HG03520 (cell line): ENCODE results near the gene CELSR1.

Source experiments
- ATAC-seq: cut with Tn5 transposase; IDR thresholded peaks from one replicate; pipeline ENCODE4 v1.9.1; 2021; ENCODE audit warnings: mild to moderate bottlenecking, moderate library complexity; ENCODE audit not compliant: unreplicated experiment

Gene CELSR1

GRCh38 chr22:46551996-46552395 is 14.6 kb upstream of the CELSR1 start:
- no peak for ATAC-seq

- ATAC-seq: no peak
Observed at GRCh38 chr22:46551321-46551720, 13.9 kb upstream of the CELSR1 start.

- no peak for ATAC-seq
Observed at GRCh38 chr22:46549971-46550641, 12.7 kb upstream of the CELSR1 start.

DNA sequence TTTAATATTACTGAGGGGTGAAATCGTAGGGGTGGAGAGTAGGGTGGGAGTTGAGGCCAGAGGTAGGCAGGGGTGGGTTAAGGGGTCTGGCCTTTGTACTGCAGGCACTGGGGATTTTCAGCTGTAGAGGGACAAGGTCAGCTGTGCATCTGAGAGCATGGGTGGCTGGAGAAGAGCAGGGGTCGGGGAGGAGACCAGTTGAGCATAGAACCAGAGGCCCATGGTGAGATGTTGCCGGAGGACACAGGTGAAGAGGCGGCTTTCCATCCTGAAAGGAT is 12.1 kb upstream of the CELSR1 start:
- no peak for ATAC-seq

GRCh38 chr22:46547883-46548244 is 10.4 kb upstream of the CELSR1 start:
- no peak for ATAC-seq

DNA sequence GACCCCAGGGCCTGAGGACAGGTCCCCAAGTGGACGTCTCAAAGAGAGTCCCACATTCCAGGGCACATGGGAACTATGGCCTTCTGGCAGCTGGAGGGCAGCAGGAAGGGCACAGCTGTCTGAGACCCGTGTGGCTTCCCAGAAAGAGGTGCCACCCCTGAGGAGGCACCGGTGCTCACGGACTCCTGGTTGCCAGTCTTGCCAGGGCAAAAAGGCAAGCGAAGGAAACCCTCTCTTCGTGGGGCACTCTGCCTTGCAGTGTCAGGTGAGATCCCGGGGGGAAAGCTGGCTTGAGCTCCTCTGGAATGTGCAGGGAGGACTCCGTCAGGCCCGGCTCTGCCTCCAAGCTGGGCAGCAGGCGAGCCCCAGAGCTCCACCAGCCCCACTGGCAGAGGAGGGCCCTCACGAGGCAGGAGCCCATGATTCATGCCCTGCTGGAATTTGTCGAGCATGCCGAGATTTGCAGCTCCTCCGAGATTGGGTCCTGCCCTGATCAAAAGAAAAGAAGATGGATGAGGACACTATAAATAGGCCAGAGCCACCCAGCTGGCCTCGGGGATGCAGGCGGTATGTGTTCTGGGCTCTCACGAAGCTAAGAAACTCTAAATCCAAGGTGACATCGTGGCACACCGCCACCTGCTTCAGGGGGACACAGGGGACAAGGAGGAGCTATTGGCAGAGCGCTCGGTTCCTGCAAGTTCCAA is 9.9 kb upstream of the CELSR1 start:
- no peak for ATAC-seq

- ATAC-seq: no peak
Observed at GRCh38 chr22:46546466-46547178, 9.2 kb upstream of the CELSR1 start.

GRCh38 chr22:46545086-46545792 is 7.8 kb upstream of the CELSR1 start:
- no peak for ATAC-seq

DNA sequence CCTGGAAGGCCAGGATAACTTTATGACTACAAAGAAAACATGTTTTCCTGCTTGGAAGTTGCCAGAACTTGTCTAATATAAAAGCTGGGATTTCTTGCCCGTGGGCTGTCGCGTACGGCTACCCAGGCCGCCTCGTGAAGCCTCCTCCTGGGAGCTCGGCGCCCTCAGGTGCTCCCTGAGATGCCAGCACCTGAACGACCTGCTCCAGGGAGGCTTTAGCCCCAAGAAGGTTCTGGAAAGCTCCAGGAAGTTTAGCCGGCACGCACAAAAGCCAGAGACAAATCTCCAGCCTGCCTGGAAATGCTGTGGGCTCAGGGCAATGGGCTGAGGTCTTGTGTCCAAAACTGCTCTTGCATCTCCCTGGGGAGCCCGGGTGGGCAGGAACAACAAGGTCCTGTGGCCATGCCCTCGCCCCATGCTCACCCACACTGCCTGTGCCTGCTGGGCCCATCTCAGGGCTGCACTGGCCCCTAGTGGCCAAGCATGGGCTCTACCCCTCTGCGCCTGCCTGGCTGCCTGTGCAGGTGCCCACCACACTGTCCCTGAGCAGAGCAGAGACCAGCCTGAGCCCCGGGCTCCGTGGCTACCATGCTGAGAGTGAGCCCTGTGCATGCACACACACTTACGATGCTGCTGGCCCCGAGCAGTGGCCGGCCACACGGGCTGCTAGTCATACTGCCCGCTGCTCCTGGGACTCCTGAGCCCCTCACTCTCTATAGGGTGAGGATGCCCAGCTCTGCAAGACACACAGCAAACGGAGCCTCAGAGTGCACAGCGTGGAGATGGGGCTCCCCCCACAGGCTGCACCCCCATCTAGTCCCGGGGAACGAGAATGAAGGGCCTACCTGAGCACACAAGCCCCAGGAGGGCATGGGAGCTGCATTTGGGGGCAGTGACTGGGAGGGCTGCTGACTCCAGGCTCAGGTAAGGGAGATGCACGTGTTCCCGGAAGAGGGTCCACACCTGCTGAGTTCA is 4.9 kb upstream of the CELSR1 start:
- ATAC-seq: no peak

DNA sequence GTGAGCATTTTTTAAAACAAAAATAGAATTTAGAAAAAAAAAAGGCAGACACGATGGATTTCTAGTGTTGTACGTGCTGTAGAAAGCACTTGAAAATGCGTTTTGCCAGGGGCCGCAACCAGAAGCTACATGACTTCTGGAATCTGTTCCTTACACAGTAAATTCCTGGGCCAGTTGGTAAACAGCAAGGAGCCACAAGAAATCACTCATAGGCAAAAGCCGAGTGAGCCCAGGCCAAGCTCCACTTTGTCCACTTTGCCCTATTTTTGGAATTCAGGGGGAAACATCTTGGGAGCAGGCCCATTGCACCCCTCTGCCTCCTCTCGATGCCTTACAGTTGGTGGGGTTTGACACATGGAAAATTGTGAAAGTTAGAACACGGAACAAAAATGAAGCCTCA is 4.1 kb upstream of the CELSR1 start:
- no peak for ATAC-seq

GRCh38 chr22:46540874-46541273 is 3.5 kb upstream of the CELSR1 start:
- ATAC-seq: no peak

DNA sequence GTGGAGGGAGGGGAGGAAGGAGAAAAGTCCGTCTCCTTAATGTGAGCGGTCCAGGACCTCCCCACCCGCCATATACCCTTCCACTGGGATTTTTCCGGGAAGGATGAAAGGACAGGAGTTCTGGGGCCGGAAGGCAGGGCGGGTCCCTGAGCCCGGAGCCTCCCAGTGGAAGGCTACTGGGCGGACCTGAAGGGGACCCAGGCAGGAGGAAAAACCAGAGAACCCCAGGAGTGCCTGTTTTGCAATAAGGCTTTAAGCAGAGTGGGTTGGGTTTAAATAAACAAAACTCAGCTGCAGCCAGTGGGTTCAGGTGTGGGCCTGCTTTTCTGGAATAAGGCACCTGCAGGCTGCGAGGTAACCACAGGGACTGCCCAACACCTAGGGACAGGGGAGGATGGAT is 1.7 kb upstream of the CELSR1 start:
- ATAC-seq: no peak

DNA sequence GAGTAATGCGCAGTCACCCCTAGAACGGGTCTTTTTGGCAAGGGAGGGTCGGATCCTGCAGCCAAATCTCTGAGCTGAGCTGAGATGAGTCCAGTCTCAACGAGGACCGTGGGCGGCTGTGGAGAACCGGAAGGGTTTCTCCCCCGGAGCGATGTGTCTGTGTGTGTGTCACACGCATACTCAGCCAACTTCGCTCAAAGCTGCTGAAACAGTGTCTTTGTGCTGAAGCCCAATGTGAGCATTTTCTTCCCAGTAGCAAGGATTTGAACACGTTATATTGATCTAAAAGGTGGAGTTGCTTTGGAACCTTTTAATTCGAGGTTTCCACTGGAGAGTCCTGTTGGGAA is 1.4 kb upstream of the CELSR1 start:
- ATAC-seq: no peak

DNA sequence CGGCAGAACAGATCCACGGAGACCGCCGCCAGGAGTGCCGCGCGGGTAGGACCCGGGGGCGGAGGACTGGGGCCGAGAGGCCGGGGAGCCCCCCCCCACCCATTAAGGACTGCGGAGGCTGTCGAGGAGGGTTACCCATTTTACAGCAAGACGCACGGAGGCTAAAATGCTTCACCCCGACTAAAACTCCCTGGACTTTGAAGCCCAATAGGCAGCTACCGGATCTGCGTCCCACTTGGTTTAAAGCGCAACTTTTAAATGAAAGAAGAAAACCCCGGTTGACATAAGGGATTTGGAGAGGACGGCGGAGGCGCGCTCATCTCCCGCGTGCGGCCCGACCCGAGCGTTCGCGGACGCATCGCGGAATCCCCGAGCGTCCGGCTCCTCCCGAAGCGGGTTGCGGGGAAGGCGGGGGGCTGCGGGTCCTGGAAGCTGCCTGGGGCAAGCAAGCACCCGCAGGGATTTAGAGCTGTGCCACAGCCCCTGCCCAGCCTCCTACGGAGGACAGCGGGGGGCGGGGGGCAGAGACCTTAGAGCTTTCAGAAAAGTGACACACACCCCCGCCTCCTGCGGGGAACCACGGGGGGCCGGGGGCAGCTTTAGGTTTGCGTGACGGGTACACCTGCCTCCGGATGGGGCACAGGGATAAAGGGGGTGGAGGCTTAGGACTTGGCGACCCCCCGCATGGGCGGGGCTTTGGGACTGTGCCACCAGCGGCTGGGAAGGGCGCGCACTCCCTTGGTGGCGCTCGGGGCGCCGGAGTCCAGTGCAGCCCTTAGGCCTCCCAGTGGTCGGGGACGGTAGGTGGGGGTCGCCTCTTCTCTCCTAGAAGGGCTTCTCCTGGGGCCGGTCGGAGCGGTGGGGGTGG is 760 bp upstream of the CELSR1 start:
- no peak for ATAC-seq

DNA sequence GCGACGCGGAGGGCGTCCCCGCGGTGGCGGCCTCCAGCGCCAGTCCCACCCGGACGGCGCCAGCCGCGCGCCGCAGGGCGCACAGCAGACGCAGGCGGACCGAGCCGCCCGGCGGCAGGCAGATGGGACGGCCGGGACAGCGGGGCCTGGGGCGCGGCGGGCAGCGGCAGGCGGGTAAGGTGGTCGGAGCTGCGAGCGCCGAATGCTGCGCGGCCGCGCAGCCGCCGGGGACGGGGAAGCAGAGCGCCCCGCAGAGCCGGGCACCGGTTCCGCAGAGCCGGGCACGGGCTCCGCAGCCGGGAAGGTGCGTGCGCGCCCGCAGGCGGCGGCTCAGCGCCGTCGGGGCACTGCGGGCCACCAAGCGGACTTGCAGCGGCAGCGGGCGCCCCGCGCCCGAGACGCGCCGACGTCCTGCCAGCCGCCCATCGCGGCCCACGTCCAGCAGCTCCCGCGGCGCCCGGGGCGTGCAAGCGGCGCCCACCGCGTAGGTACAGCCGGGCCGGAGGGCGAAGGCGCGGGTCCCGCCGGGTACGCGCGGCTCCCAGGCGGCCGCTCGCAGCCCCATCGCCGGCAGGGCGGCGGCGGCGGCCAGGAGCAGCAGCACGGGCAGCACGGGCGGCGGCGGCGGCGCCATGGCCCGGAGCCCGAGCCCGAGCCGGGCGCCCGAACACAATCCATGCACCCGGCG is 739 bp downstream of the CELSR1 start:
- ATAC-seq: no peak

- ATAC-seq: no peak
Observed at GRCh38 chr22:46535876-46536536, 1.4 kb downstream of the CELSR1 start.

DNA sequence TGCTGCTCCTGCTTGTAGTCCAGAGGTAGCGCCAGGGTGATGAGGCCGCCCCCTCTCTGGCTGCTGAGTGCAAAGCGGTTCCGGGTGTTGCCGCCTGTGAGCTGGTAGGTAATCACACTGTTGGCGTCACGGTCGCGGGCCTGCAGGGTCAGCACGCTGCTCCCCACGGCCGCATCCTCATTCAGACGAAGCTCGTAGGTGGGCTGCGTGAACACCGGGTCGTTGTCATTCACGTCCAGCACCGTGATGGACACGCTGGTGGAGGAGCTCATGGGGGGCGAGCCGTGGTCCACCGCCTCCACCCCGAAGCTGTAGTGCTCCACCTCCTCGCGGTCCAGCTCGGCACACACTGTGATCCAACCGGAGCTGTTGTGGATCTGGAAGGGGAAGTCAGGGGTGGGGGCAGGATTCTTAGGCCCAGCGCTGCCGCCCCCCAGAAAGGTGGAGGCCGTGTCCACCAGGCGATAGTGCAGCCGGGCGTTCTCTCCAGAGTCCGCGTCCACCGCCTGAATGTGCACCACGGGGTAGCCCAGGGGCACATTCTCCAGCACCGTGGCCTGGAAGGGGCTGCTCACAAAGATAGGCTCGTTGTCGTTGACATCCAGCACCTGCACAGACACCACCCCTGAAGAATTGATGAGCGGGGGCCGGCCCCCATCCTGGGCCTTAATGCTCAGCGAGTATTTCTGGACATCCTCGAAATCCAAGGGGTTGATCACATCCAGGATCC is 2.4 kb downstream of the CELSR1 start:
- ATAC-seq: no peak

GRCh38 chr22:46534177-46534776 is 3.1 kb downstream of the CELSR1 start:
- no peak for ATAC-seq
